LNCAP (cell line): ENCODE results near the gene ZMYND10.

Experiments
- CTCF ChIP-seq: fragments of 450-650 bp; IDR thresholded peaks from 2 replicates; pipeline ENCODE4 v1.5.1; 2017; ENCODE audit warnings: mild to moderate bottlenecking

Gene ZMYND10

DNA sequence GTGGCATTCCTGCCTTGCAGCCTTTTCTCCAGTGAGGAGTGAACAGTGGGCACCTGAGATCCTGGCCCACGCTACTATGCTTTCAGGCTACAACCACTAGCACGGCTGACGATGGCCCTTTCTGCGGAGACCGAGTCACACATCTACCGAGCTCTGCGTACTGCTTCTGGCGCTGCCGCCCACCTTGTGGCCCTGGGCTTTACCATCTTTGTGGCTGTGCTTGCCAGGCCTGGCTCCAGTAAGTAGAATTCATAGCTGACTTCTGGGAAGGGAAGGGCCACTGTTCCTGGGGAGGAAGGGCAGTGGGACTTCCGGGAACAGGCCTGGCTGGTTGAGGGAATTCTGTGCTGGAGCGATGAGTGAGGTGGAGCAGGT, 5.8 kb upstream of the ZMYND10 start:
- no peak for TF ChIP-seq CTCF

DNA sequence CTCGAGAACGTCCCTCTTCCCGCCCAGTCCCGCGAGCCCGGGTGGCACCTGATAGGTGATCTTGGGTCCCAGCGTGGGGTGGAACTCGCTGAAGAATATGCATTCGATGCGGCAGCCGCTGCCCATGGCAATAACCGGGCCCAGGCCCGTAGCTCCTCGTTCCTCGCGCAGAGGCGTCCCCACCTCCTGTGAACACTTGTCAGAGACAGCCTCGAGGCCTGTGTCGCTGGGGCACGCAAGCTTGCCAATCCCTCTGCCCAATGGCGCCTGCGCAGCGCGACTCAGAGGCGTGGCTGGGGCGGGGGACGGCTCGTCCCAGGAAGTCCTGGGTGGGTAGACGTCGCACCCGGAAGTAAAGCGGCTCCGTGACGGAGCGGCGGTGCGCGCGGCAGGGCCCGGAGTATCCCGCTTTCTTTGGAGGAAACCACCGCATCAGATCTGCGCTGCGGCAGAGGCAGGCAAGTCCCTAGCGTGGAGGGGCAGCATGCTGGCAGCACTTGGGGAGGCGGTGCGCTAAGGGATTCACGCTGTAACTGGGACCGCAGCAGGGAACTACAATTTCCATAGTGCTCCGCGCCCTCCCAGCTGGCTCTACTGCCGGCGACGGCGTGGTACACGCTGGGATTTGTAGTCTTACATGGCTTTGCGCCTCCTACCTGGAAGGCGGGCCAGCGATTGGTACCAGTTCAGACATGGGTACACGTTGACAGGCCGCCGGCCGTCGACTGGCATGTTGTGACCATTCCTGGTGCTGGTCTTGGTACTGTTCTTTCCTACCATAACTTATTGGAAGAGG, 5.2 kb upstream of the ZMYND10 start, which contains the start of the genes CYB561D2 and NPRL2:
TSS of gene CYB561D2 (plus strand) at position 336 of the 796 bp plus-strand sequence. CDS start 572 bp downstream, outside the sequence.
TSS of gene NPRL2 (minus strand) at position 249 of the 796 bp plus-strand sequence. CDS start at position 126, 123 bp downstream.
- no peak for TF ChIP-seq CTCF

GRCh38 chr3:50350213-50350526, 4.6 kb upstream of the ZMYND10 start:
- no peak for TF ChIP-seq CTCF

- peak; percentile 62 for TF ChIP-seq CTCF
These were observed 1.8 kb upstream of the ZMYND10 start for GRCh38 chr3:50347187-50347813.

- TF ChIP-seq CTCF: no peak
These were observed 524 bp downstream of the ZMYND10 start for GRCh38 chr3:50345008-50345407.

DNA sequence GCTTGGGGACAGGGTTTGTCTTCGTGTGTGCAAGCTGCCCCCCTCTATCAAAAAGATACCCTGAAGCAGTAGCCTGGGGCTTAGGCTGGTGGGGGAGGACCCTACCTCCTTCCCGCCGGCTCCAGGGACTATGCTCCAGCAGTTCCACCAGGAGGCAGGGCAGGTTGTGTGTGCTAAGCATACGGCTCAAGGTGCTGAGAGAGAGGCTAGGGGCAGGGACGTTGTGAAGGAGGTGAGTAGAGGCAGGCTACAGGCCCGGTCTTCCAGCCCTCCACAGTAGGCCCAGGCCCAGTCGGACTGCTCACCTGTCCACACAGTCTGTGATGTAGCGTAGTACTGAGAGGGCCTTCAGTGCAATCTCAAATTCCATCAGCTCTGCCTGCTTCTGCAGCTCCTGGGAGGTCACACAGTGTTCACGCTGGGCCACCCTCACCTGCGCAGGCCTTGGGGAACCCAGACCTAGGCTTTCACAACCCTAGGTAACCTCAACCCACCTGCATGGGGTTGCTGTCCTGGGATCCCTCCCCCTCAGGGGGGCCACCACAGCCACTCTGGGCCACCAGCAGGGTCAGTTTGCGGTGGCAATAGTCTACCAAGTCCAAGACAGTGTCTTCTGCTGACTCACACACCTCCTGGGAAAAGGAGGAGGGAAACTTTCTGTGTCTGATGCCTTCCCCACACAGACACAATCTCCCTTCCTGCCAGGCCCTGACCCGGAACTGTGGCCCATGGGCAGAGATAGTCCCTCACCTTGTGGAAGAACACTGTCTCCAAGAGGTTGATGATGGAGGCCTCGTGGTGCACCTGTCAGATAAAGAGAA, 2.5 kb downstream of the ZMYND10 start:
- TF ChIP-seq CTCF: no peak

GRCh38 chr3:50341996-50342650, 3.4 kb downstream of the ZMYND10 start:
- no peak for TF ChIP-seq CTCF
